Measurements from ENCODE around the gene COL25A1. TPM values are rescaled to one million over a fixed set of nuclear protein-coding genes. Genes with fewer than 3 reads are reported as not detected.

COL25A1 gene
- total RNA-seq, 1 experiment from 2014 or later = 4.2 TPM

- DNase-seq = no peak
- H3K27ac Mint-ChIP-seq = 0 out of 7 replicates have a peak overlapping the region, but pooled peaks of 1 of the 3 experiments have one; percentile 26
- H2BK5ac ChIP-seq (ENCODE audit: insufficient read length, low read length) = no peak overlapping the region
Observed at GRCh38 chr4:109172301-109172700, 130.2 kb downstream of the COL25A1 start.

More at GRCh38 chr4:109172301-109172700, 130.2 kb downstream of the COL25A1 start:
- Mint-ChIP-seq H3K9me3 (no peaks in the 10 kb centered on the region), H3K36me3 (ENCODE audit: insufficient read depth in 1 of 3, low read depth in 3 of 3) (no peaks in the 10 kb centered on the region), H3K4me3 (no peak overlapping the region), H3K4me1 (peaks cover 8 to 15% of the 10 kb centered on the region in 2 experiments), H3K27me3 (ENCODE audit: low read depth) (no peaks in the 10 kb centered on the region)
- Histone ChIP-seq H2BK12ac (ENCODE audit: insufficient read length, low read depth, low read length) (no peak overlapping the region), H3K27me3 (ENCODE audit: insufficient read depth, low read length) (no peaks in the 10 kb centered on the region), H2BK15ac (ENCODE audit: low read depth, low read length) (no peak overlapping the region), H3T11ph (ENCODE audit: low read length) (no peak overlapping the region), H4K20me1 (ENCODE audit: control insufficient read depth, insufficient read depth, insufficient read length) (no peaks in the 10 kb centered on the region), H2AK5ac (ENCODE audit: insufficient read length, low read length) (no peak overlapping the region), H3K27ac (ENCODE audit: insufficient read length, low read depth, low read length) (no peak overlapping the region), H3K4me2 (ENCODE audit: insufficient read depth, insufficient read length, low read length) (no peak overlapping the region), H3K9ac (ENCODE audit: extremely low read depth, insufficient read length, low read length) (no peak overlapping the region), H2AFZ (ENCODE audit: low read length) (no peak overlapping the region), H4K8ac (replicated peaks; ENCODE audit: insufficient read length, low read depth, low read length) (no peak overlapping the region), H3K9me3 (ENCODE audit: control insufficient read depth, low read depth, low read length) (no peaks in the 10 kb centered on the region), H4K5ac (ENCODE audit: insufficient read length, low read depth, low read length) (no peak overlapping the region), H3K23ac (ENCODE audit: insufficient read length, low read depth, low read length) (no peak overlapping the region), H2BK20ac (ENCODE audit: low read depth, low read length, poor library complexity, severe bottlenecking) (no peak overlapping the region), H3K14ac (ENCODE audit: insufficient read depth, low read length) (no peak overlapping the region), H2BK120ac (ENCODE audit: low read depth, low read length, poor library complexity, severe bottlenecking) (no peak overlapping the region), H3K79me1 (ENCODE audit: insufficient read depth, low read depth, low read length, poor library complexity, severe bottlenecking) (no peaks in the 10 kb centered on the region), H3K56ac (ENCODE audit: insufficient read length, low read depth, low read length) (no peak overlapping the region), H3K4me1 (ENCODE audit: insufficient read depth, low read length) (no peaks in the 10 kb centered on the region), H3K18ac (ENCODE audit: insufficient read length, low read depth, low read length) (no peak overlapping the region), H3K79me2 (ENCODE audit: insufficient read depth, low read length) (no peaks in the 10 kb centered on the region), H3K4ac (ENCODE audit: low read depth, low read length) (no peak overlapping the region), H4K91ac (ENCODE audit: insufficient read length, low read depth, low read length) (no peak overlapping the region), H3K23me2 (ENCODE audit: insufficient read length, low read depth, low read length, poor library complexity, severe bottlenecking) (no peaks in the 10 kb centered on the region)
- WGBS (ENCODE audit: extremely low coverage, insufficient read length, low lambda C conversion rate) = no CpG with 5 or more reads among the region's 4 CpGs
- no peak for TF ChIP-seq CTCF (conservative IDR thresholded peaks at IDR 0.05)
